HG02884 (cell line): ENCODE results near the gene UPP2.

Source experiments
- ATAC-seq: cut with Tn5 transposase; IDR thresholded peaks from one replicate; pipeline ENCODE4 v1.9.1; 2021; ENCODE audit warnings: mild to moderate bottlenecking, moderate library complexity; ENCODE audit not compliant: unreplicated experiment

Gene UPP2

DNA sequence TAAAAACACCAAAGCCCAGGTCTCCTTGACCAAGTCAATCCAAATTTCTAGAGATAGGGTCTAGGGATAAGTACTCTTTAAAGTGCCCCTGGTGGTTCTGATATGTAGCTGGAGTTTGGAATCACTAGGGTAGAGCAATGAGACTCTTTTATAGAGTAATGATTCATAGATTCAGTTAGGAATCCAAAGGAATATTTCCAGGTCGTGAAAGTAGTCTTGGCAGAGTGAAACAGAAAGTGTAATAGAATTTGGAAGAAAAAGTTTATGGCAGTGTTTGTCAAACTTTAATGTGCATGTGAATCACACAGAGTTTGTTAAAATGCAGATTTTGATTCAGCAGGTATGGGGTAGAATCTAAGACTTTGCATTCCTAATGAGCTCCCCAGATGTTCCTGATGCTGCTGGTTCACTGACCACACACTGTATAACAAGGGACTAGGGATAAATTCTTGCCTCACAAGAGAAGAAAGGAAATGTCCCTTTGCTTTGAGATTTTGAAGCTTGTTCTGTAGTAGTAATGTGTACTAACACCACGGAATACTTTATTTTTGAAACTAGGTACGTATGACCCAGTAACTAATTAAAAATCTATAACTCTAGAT is 1.8 kb downstream of the UPP2 start:
- ATAC-seq = no peak

DNA sequence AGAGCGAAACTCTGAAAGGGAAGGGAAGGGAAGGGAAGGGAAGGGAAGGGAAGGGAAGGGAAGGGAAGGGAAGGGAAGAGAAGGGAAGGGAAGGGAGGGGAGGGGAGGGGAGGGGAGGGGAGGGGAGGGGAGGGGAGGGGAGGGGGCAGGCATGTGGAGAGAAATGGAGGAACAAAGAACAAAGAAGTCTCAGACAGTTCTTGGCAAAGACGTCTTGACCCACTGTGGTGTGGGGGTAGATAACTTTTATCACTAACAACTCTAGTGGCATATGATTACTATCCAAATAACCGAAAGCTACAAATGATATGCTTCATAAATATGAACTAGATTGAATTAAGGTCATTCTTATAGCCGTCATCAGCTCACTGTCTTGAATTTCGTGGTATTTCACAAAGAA is 3.2 kb downstream of the UPP2 start:
- no peak for ATAC-seq

GRCh38 chr2:158112992-158113391 is 11.3 kb downstream of the UPP2 start:
- no peak for ATAC-seq

- ATAC-seq = no peak
These were observed 12.1 kb downstream of the UPP2 start for GRCh38 chr2:158113741-158114295.

DNA sequence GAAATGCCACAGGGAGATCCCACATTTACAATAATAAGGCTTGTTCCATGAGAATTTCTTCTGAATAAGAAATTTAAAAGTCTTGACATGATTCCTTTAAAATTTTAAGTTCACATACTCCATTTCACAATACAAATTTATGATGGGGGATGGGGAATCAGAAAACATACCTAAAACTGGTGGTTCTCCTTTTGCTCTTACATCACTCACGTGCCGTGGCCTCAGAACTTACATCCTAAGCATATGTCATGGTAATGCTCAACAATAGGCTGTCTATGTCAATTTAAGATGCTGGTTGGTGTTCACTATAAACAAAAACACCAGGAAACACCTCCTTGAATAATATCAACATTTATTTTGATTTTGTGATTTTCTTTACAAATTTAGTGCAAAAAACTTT is 12.8 kb downstream of the UPP2 start:
- ATAC-seq = no peak

- no peak for ATAC-seq
These were observed 13.6 kb downstream of the UPP2 start for GRCh38 chr2:158115202-158115767.

DNA sequence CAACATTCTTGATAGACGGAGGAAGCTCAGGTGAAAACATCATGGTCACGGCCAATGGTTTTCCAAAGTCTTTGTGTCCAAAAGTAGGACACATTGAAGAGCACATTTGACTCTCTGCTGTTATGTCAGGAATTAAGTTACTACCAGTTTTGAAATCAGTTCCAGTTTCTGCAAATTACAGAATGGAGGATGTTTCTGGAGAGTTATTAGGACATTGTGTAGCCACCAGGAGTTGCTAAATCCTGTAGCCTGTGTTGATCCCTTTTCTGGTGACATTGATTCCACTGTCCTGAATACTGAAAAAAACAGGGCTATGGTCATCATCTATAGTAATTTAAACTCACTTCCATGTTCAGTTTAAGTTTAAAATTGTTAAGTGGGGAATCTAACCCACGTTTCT is 15.3 kb downstream of the UPP2 start:
- ATAC-seq = no peak

DNA sequence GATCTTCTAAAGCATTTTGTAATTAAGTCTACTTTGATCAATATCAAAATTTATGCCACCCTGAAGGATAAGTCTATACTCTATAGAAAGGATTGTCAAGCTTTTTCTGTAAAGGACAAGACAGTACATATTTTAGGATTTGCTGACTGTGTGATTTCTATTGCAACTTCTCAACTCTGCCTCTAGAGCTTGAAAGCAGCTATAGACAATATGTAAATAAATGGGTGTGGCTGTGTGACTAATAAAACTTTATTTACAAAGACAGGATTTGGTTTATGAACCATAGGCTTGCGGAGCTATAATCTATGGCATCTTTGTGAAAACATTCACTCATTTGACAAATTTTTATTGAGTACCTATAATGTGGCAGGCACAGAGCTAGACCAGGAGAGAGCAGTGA is 18.4 kb downstream of the UPP2 start:
- ATAC-seq = no peak

DNA sequence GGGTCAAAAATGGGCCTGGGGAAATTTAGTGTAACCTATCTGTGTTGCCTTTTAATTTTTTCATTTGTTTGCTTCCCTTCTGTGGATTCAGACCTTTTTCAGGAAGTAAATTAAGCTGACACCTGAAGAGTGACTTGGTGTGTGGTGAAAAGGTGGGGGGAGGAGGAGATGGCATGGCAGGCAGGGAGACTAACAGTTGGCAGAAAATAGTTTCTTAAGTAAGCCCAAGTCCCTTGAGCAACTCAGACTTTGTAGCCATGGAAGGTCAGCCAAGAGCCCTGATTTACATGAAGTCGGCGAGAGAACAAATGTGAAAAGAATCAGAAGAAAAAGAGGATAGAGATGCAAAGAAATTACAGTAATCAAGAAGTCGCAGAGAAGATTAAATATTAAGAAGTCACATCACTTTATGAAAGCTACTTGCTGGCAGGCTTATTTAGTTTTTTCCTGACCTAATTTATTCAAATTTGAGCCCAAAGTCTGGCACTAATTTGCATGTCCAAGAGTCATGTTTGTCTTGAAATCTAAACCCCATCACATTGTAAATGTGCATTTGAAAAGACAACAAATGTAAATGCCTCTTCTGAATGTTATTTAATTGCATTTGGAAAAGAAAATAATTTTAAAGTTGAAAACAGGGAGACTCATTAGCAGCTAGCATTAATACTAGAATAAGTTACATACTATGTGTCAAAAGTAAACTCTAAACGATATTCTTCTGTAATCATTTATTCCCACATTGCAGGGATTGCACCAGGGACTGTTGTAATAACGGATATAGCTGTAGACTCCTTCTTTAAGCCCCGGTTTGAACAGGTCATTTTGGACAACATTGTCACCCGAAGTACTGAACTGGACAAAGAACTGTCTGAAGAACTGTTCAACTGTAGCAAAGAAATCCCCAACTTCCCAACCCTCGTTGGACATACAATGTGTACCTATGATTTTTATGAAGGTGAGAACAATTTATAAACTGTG is 19.3 kb downstream of the UPP2 start:
- ATAC-seq = no peak

GRCh38 chr2:158124896-158125295 is 23.2 kb downstream of the UPP2 start:
- ATAC-seq = no peak

DNA sequence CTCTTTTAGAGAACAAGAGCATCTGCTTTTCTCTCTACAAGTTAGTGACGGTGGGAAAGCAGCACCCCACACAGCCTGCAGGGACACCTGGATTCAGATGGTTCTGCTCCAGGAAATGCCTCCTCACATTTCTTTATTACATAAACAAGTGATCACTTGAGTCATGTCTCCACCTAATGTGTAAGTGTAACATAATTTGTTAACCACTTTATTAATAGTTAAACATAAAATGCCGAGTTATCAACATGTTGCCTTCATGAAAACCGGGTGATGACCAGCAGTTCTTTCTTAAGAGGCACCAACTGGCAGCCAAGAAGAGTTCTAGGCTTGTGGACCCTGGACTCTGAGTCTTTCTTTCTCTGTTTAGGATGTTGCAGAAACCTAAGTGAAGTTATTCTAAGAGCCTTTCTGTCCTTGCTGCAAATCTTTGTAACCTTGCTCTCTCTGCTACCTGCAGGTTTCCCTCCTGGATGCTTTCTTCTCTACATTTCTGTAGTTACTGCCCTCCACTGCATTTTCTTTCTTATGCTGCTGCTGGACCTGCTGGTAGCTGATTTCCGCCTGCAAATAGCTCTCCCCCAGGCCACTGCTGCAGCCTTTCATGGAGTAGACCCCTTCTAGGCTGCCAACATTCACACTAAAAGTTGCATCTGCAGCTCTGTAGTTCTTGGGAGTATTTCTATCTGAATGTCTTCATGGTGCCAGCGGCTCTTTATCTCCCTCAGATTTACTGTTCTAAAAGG is 24.3 kb downstream of the UPP2 start:
- no peak for ATAC-seq

DNA sequence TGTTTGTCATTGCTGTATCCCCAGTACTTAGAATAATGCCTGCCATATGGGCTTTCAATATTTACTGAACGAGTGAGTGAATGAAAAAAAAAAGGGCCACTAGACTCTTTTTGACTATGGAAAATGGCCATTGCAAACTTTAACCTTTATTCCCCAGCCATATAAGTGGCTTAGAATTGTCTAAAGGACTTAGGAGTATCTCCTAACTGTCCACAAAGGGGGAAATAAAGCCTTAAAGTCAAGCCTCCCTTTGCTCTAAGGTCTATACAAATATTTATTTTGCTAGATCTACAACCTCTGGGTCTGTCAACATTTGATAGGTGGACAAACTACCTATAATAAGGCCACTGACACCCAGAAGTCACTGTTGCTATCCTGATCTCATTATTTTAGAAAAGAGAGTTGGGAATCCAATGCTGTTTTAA is 25.7 kb downstream of the UPP2 start:
- no peak for ATAC-seq

DNA sequence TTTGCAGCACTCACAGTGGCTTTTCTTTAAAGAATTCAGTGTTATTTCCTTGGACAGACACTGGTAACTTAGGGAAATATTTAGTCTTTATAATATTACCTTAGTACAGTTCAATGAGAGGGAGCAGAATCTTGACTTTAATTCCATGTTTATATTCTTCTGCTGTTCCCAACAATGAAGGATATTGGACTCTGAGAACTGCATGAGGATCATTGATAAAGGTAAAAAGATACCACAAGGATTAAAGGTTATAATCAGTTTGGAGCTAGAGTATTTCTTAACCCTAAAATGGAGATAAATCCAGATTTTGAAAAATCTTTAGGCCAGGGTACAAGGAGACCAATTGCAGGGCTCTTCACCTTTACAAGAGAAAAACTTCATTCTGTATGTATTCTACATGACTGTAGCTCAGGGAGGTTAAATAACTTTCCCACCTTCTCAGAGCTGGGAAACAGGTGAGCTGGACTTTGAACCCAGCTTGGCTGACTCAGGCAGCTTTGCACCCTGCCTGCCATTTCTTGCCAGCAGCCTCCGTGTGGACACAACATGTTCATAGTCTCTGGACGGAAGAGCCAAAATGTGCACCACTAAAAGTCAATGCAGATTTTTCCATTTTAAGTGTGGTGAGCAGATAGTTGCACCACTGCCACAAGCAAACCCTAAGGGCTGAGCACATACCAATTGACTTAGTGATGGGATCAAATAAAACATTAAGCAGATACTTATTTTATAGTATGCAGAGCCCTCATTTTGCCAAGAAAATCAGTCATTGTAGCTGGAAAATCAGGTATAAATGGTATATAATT is 26.7 kb downstream of the UPP2 start:
- ATAC-seq = no peak

- no peak for ATAC-seq
These were observed 27.4 kb downstream of the UPP2 start for GRCh38 chr2:158129037-158129436.

- ATAC-seq = no peak
These were observed 29.3 kb downstream of the UPP2 start for GRCh38 chr2:158130832-158131473.

- ATAC-seq = no peak
These were observed 29.8 kb downstream of the UPP2 start for GRCh38 chr2:158131483-158131912.

GRCh38 chr2:158131919-158132566 is 30.4 kb downstream of the UPP2 start:
- ATAC-seq = no peak

DNA sequence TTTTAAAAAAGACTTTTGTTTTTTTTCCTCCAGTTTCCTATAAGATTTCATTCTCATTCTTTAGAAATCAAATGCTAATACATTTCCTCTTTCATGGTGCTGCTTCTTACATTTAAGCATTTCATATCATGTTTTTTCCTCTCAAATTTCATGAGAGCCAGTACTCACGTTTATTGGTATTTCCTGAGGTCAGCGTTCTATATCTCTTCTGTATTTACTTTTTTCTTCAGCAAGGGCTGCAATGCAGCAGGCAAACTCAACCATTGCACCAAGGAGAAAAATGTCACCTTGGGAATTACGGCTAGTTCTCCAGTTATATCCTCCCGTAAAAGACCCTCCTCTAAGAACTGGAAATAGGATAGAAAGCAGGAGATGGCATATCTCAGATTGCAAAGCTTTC is 32.4 kb downstream of the UPP2 start:
- no peak for ATAC-seq

DNA sequence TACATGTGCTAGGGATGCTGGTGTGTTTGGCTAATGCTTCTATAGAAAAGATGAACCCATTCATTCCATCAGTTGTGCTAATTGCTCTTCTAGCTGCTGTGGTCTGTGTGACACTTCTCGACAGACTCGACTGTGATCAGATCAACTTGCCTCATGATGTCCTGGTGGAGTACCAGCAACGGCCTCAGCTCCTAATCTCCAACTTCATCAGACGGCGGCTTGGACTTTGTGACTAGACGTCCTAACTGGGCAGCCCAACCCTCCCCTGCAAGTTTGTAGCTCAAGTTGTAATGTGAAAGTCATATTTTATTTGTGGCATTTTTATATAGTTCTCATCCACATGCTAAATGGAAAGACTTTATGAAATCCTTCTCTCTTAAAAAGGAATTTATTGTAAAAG is 33.0 kb downstream of the UPP2 start:
- no peak for ATAC-seq
